Activated T-cell treated with anti-CD3 and anti-CD28 coated beads, Interleukin-2, amount 50 U/mL, for 4 hours (primary cell): Measurements from ENCODE around the gene SNRNP70. TPM values are rescaled to one million over a fixed set of nuclear protein-coding genes. Genes with fewer than 3 reads are reported as not detected.

Experiments
- ATAC-seq, 2 donors: fragments of 200-7000 bp; cut with Tn5 transposase; one replicate each; pipeline ENCODE4 v1.10.0; 2021
- DNase-seq: peaks from one replicate; pipeline ENCODE4 v3.0.0-alpha.2; 2020
- H3K27me3 Mint-ChIP-seq: one replicate; pipeline ENCODE4 v1.8.0; 2021; ENCODE audit warnings: low read depth, mixed read lengths
- H3K36me3 Mint-ChIP-seq: one replicate; pipeline ENCODE4 v1.8.0; 2022; ENCODE audit warnings: mixed read lengths; ENCODE audit not compliant: insufficient read depth
- H3K4me1 Mint-ChIP-seq: one replicate; pipeline ENCODE4 v1.8.0; 2021; ENCODE audit warnings: low read depth, mixed read lengths
- H3K4me3 Mint-ChIP-seq: one replicate; pipeline ENCODE4 v1.8.0; 2021; ENCODE audit warnings: mild to moderate bottlenecking, moderate library complexity, mixed read lengths
- H3K9me3 Mint-ChIP-seq: one replicate; pipeline ENCODE4 v1.8.0; 2021; ENCODE audit warnings: mixed read lengths
- total RNA-seq, 3 donors: library from RNA; stranded (reverse); gene quantifications; one replicate each; pipeline ENCODE4 v1.2.1, GENCODE V29; 2021

SNRNP70 gene
- total RNA-seq, 3 donors from 2014 or later, result 278 to 294 (median 283) TPM

DNA sequence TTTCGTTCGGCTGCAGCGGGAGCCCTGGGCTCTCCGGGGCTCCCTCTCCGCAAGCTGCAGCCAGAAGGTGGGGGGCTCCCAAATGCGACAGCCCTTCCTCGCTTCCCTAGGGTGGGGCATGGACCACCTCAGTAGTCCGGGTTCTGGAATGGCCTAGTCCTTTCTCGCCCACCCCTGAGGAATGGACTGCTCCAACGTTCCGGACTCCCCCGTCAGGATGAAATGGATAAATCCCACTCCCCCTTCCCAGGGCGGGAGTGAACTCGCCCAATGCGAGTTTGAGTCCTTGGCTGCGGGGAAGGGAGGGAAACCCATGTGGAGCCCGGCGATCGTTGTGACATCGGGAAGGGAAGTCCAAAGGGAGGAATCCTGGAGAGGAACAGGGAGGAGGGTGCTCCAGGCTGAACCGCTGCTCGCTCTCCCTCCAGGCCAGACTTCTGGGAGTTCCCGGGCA is 64.4 kb downstream of the SNRNP70 start:
- peaks cover 76% of the 10 kb centered on the region for H3K27me3 Mint-ChIP-seq
- DNase-seq, result no peak
- H3K36me3 Mint-ChIP-seq, result no peaks in the 10 kb centered on the region
- H3K4me3 Mint-ChIP-seq, result peak overlapping the region; percentile 75
- no peak for ATAC-seq
- peaks cover 23% of the 10 kb centered on the region for H3K4me1 Mint-ChIP-seq
- peaks cover 4% of the 10 kb centered on the region for H3K9me3 Mint-ChIP-seq

DNA sequence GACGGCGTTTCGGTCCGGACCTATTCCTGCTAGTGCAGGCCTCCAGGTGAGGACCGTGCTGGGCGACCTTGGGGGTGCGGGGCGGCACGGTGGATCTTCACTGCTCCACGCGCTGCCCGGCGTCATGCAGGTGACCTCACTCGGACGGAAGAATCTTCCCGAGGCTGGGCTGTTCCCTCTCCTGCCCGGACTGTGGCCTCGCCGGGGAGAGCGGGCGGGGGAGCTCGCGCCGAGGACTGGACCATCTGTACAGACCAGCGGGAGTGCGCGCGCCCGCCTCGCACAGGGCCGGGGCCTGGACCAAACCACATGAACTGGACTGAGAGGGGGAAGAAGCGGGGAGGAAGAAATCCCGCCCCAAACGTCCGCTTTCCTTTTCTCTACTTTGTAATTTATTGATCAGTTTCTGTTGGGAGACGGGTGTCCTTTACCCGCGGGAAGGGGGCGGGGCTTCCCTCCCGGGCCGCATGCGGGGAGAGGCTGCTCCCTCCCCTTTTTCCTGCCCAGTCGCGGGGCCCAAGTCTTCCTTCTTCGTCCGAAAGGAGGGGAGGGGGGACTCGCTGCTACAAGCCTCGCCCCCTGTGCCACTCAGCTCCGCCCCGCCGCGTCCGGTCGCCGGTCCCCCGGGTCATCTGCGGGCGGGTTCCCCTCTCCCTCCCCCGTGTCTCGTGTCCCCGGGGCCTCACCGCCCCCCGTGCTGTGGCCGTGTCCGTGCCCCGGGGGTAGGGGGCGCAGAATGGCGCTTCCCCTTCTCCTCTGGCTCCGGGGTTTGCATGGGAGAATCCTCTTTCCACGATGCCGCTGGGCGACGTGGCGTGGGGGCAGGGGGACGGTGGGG is 65.1 kb downstream of the SNRNP70 start:
- Mint-ChIP-seq H3K36me3 (no peaks in the 10 kb centered on the region), H3K27me3 (peaks cover 79% of the 10 kb centered on the region), H3K9me3 (peaks cover 5% of the 10 kb centered on the region), H3K4me3 (peak overlapping the region; percentile 75), H3K4me1 (peaks cover 23% of the 10 kb centered on the region)
- no peak for ATAC-seq
- DNase-seq, result peak; percentile 41

GRCh38 chr19:49150944-49151243 is 65.6 kb downstream of the SNRNP70 start:
- DNase-seq, result no peak
- Mint-ChIP-seq H3K4me3 (peak overlapping the region; percentile 33), H3K9me3 (peaks cover 5% of the 10 kb centered on the region), H3K27me3 (peaks cover 78% of the 10 kb centered on the region), H3K4me1 (peaks cover 21% of the 10 kb centered on the region), H3K36me3 (no peaks in the 10 kb centered on the region)
- ATAC-seq, result no peak

DNA sequence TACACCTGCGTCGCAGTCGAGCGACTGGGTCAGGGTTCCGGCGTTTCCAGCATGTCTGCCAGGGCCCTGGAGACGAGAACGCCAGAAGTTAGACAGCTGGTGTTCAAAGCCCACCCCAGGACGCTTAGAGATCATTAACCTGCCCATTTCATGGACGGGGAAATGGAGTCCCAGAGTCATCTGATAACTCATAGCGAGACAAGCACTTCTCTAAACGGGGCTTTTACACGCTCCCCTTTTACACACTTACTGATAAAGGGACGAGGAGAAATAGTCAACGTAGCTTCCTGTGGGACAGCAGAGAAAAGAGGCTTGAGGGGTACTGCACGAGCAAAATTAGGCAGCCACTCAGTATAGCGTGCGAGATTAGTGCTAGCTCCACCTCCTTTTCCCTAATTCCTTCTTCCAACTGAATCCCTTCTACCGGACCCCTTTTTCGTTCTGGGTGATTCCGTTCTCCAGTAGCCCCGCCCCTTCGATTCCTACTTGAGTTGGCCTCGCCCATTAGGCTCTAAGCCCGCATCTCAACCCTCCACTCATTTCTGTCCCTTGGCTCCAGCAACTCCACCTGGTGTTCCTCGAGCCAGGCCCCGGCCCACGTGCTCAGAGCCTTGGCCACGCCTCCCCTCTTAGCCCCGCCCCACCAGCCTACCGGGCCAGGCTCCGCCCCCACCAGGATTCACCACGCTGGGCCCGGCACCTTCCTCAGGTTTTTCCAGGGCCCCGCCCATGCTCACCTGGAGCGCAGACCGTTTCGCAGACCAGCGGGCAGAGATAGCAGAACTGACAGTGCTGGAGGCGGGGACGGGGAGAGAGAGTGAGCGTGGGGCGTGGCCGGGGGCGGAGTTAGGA is 66.2 kb downstream of the SNRNP70 start:
- ATAC-seq (peak; percentile 27 to 28), DNase-seq (peak; percentile 21)
- H3K36me3 Mint-ChIP-seq, result no peaks in the 10 kb centered on the region
- peaks cover 78% of the 10 kb centered on the region for H3K27me3 Mint-ChIP-seq
- peaks cover 21% of the 10 kb centered on the region for H3K4me1 Mint-ChIP-seq
- H3K9me3 Mint-ChIP-seq, result peaks cover 5% of the 10 kb centered on the region
- H3K4me3 Mint-ChIP-seq, result peak overlapping the region; percentile 62

DNA sequence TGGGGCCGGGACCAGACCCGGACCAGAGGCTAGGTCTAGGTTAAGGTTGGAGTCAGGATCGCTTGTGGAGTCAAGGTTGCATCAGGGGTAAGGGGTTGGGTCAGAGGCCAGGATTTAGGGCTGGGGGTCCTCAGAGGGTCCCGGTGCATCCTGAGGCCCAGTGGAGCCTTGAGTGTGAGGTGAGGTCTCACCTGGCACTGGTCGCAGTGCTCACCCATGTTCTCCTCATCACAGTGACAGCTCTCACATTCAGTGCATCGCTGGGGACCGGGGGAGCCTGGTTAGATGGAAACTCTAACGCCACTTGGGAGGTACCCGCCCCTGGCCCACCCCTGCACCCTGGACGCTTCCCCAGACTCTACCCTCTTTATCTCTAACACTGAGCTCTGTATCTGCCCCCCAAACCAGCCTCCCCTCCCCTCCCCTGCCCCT is 66.9 kb downstream of the SNRNP70 start:
- Mint-ChIP-seq H3K4me3 (no peak overlapping the region), H3K4me1 (peaks cover 21% of the 10 kb centered on the region), H3K36me3 (no peaks in the 10 kb centered on the region), H3K9me3 (peaks cover 5% of the 10 kb centered on the region), H3K27me3 (peaks cover 74% of the 10 kb centered on the region)
- ATAC-seq (no peak), DNase-seq (no peak)

DNA sequence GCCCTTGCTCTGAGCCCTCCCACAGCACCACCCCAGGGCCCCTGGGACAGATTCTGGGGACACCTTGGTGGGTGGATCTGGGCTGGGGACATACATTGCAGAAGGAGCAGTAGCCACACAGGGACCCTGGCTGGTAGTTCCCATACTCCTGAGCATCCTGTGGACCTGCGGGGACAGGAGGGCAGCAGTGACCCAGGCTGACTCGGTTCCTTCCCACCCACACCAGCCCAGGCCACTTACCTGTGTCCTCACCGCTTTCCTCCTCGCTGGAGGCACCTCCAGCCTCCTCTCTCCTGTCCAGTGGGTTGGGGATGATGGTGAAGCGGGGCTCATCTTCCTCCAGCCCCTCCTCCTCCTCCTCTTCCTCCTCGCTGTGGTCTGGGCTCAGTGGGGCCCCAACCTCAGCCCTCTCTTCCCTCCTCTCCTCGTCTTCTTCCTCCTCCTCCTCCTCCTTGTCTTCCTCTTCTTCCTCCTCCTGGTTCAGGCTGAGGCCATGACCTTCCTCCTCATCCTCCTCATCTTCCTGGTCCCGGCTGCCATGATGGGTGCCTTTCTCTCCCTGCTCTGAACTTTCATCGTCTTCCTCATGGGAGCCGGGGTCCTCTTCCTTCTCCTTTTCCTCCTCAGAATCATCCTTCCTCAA is 68.0 kb downstream of the SNRNP70 start:
- ATAC-seq, result no peak
- peaks cover 22% of the 10 kb centered on the region for H3K4me1 Mint-ChIP-seq
- H3K4me3 Mint-ChIP-seq, result no peak overlapping the region
- H3K9me3 Mint-ChIP-seq, result peaks cover 5% of the 10 kb centered on the region
- no peak for DNase-seq
- no peaks in the 10 kb centered on the region for H3K36me3 Mint-ChIP-seq
- peaks cover 76% of the 10 kb centered on the region for H3K27me3 Mint-ChIP-seq

DNA sequence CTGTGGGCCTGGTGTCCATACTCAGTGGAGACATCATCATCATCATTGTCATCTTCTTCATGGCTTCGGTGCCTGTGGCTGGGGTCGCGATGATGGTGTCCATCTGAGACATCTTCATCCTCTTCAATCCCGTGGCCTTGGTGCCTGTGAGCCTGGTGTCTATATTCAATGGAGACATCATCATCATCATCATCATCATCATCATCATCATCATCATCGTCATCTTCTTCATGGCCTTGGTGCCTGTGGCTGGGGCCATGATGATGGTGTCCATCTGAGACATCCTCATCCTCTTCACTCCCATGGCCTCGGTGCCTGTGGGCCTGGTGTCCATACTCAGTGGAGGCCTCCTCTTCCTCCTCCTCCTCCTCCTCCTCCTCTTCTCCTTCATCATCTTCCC is 69.0 kb downstream of the SNRNP70 start:
- Mint-ChIP-seq H3K4me3 (no peak overlapping the region), H3K4me1 (peaks cover 20% of the 10 kb centered on the region), H3K27me3 (peaks cover 76% of the 10 kb centered on the region), H3K9me3 (peaks cover 5% of the 10 kb centered on the region), H3K36me3 (no peaks in the 10 kb centered on the region)
- DNase-seq (no peak), ATAC-seq (no peak)

- no peak within 1 kb of the TSS for H3K4me3 Mint-ChIP-seq
- H3K27me3 Mint-ChIP-seq, result peaks cover 77% of the 10 kb centered on the region
- DNase-seq (no peak), ATAC-seq (no peak)
- peaks cover 5% of the 10 kb centered on the region for H3K9me3 Mint-ChIP-seq
- H3K36me3 Mint-ChIP-seq, result no peaks in the 10 kb centered on the region
- H3K4me1 Mint-ChIP-seq, result peaks cover 13% of the 10 kb centered on the region
Measured at GRCh38 chr19:49155005-49155819, 70.0 kb downstream of the SNRNP70 start, which contains the start of gene HRC. Gene HRC, minus strand, starts transcription at chr19:49155396. Its CDS starts 159 bp downstream, at chr19:49155237.

DNA sequence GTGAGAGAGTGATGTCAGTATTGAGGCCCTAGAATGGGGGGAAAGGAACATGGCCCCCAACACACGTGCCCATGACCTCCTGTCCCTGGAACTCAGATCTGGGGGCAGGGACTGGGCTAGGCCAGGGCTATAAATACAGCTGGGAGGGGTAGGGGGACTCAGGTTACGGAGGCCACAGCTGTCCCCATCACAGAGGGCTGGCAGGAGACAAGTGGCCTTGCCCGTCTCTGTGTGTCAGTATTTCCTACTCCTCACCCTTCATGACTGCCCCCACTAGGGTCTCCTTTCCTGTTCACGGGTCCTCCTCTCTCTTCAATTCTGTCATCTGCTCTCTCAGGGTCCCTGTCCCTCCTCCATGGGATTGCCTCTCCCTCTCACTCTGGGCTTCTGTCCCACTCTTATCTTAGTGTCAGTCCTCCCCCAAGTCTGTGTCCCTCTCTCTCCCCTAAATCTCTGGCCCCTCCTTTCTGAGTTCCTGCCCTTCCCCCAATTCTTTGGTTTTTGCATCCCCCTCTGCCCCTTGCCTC is 70.6 kb downstream of the SNRNP70 start:
- peaks cover 5% of the 10 kb centered on the region for H3K9me3 Mint-ChIP-seq

DNA sequence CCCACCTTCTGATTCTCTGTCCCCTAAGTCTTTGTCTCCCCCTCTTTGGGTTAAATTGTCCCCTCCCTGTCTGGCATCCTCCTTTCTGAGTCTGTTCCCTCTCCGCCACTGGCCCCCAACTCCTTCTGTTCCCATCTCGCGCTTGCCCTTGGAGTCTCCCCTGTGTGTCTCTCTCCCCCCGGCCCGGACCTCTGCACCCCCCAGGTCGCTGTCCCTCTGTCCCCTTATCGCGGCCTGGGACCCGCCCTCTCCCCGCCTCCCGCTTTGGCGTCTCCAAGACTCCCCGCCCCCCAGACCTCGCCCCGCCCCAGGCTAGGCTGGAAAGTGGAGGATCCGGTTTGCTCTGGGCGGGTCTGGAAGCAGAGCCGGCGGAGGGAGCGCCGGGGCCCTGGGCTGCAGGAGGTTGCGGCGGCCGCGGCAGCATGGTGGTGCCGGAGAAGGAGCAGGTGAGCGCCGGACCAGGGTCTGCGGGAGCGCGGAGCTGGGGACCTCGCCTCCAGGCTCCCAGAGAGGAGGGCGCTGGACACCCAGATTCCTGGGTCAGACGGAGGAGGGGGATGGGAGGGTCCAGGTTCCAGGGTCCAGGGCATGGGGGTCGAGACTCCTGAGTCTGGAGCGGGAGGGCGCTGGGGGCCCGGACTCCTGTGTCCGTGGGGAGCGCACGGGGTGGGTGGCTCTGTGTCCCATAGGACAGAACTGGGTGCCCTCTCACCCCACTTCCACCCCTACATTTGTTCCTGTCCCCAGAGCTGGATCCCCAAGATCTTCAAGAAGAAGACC is 72.4 kb downstream of the SNRNP70 start, which contains the start of gene TRPM4:
Gene TRPM4, plus strand, starts transcription at position 348 of the 780 bp plus-strand sequence. Its CDS starts 75 bp downstream, at position 423.
- H3K27me3 Mint-ChIP-seq, result peaks cover 74% of the 10 kb centered on the region
- H3K36me3 Mint-ChIP-seq, result no peaks in the 10 kb centered on the region
- peaks cover 6% of the 10 kb centered on the region for H3K4me1 Mint-ChIP-seq
- peak; percentile 21 for DNase-seq
- H3K9me3 Mint-ChIP-seq, result peaks cover 5% of the 10 kb centered on the region
- ATAC-seq, result peak; percentile 82 to 85
- H3K4me3 Mint-ChIP-seq, result peak within 1 kb of the TSS; percentile 10

More for the DNA sequence above, 70.6 kb downstream of the SNRNP70 start:
- no peak for ATAC-seq
- H3K27me3 Mint-ChIP-seq, result peaks cover 82% of the 10 kb centered on the region
- peaks cover 13% of the 10 kb centered on the region for H3K4me1 Mint-ChIP-seq
- no peaks in the 10 kb centered on the region for H3K36me3 Mint-ChIP-seq
- no peak for DNase-seq
- H3K4me3 Mint-ChIP-seq, result no peak overlapping the region
